NCI-H345 treated with DMSO at 0.1 percent for 48 hours (cell line): ENCODE measurements around the gene TXNRD1.
"Not testable (repeated sequence)": the region's sequence is repeated elsewhere in the genome, so short reads cannot be mapped to it uniquely, and the experiment has no call there.

Experiments used
- DNase-seq: peaks from one replicate; lab custom pipeline; 2025; ENCODE audit not compliant: unreplicated experiment; lab: John Stamatoyannopoulos, UW

Gene TXNRD1

DNA sequence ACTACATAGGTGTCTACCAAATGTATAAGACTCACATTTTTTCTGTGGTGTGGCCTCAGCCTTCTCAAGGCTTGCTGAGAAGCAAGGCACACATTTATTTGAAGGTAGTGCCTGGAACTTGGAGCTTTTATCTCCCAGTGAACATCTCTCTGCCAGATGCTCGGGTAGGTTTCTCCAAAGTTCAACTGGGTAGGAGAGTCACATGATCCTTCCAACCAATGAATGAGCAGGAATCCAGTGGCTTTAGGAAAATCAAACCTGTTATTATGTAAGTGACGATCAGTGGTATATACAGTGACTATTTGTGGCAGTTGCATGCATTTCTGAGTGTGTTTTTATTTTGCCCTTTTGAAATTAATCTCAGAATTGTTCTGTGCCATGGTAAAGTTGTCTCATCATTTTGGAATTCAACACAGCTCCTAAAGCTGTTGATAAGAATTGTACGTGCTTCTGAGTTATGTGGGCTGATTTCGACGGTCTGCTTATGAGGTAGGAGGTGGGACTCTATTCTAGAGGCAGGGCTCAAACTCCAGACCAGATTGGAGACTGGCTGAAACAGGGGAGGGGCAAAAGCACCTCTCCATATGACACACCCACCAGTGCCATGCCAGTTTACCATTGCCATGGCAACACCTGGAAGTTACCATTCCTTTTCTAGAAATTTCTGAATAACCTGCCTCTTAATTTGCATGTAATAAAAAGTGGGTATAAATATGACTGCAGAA is 145.6 kb downstream of the TXNRD1 start:
- DNase-seq: no peak

DNA sequence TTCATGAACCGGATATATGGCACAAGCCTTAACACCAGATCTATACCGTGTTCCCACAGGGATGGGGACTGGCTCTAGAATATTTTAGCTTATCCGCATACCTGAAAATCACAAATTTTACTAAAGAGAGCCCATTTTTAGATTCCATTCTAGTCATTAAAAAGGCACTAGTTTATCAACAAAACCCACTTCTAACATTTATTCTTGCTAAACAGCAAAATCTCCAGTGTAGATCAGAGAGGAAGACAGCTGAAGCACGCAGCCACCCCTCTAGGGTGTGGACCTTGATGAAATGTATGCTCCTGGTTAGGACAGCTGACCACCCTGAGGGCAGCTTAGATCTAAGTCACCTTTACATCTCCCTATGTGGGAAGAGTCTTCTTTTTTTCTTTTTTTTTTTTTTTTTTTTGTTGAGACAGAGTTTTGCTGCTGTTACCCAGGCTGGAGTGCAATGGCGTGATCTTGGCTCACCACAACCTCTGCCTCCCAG is 150.4 kb downstream of the TXNRD1 start:
- no peak for DNase-seq

DNA sequence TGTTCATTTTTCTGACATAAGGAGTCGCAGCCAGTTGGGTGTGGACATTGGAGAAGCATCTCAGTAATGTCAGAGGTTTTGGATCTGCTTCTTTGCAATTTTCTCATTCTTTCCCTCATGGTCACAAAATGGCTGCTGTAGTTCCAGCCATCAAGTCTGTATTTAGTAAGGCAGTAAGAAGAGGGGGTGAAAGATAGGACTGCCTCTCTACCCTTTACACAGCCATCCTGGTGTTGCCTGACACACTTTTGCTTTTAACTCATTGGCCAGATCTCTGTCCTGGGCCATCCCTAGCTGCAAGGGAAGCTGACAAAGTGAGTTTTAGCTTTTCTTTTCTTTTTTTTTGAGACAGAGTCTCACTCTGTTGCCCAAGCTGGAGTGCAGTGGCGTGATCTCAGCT is 154.1 kb downstream of the TXNRD1 start:
- no peak for DNase-seq

DNA sequence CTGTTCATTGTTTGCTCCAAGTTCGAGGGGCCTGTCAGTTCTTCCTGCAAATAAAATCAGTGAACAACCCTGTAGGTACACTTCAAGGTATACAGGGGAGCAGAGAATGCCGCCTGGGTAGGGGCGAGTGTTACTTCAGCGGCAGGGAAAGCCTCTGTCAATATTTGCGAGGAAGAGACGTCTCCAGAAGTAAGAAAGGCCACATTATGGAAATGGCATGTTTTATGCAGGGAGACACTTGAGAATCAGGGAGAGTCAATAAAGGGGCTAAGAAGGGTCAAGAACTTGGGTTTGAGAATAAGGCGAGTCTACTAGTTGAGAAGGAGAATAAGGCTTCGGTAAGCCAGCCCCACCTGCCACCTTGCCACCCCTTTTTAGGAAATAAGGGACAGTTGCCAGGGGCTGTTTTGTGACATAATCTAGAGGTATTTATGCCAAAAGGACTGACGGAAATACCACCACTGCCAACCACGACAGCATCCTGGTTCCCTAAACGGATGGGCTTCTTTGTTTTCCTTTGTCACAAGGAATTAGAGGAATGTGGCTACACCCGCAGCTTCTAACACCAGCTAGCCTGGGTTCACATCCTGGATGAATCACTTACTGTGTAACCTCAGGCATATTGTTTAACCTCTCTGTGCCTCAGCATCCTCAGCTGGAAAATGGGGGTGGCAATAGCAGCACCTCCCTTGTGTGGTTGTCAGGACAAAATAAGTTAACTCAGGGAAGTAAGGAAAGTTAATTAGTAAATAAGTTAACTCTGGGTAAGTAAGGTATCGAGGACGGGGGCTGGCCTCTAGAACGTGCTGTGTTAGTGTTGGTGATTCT is 155.7 kb downstream of the TXNRD1 start:
- DNase-seq: no peak

DNA sequence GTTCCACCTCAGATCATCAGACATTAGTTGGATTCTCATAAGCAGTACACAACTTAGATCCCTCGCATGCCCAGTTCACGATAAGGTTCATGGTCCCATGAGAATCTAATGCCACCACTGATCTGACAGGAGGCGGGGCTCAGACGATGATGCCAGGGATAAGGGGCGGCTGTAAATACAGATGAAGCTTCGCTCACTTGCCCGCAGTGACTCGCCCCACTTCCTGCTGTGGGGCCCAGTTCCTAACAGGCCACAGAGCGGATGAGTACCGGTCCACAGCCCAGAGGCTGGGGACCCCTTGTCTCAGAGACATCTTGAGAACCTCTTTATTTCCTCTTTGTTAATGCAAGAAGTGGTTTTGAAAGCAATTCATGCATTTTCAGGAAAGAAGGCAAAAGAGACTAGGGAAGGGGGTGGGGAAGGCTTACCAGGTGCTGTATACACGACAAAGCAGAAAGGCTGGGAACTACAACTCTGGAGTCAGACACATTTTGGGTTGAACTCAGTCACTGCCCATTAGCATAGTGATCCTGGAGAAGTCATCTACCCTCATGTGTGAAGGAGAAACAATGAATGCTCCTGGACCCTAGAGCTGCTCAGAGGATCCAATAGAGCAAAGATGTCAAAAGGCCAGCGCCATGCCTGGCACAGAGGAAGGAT is 156.6 kb downstream of the TXNRD1 start:
- no peak for DNase-seq

DNA sequence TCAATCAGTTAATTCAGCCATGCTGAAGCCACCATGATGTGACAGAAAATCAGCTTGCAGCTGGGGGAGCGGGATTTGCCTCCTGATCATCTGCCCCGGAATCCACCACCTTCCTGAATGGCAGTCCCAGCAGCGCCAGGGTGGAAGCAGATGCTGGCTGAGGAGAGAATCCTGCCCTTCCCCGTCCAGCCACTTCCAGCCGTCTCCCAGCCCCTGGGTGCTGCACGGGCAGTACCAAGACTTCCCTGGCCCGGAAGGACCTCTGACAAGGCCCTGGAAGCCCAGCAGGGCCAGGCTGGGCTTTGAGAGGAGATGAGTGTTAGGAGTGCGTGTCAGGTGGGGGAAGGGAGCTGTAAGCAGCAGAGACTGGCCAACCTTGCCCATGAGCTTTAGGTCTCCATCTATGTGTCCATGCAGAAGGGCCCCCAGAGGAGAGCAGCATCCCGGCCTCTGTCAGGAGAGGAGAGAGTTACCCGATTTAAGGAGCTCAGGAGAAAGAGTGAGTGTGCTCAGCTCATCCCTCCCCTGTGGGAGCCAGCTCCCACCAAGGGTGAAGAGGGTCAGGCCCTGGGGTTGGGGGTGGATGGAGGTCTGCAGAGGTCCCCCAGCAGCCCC is 157.2 kb downstream of the TXNRD1 start:
- no peak for DNase-seq

DNA sequence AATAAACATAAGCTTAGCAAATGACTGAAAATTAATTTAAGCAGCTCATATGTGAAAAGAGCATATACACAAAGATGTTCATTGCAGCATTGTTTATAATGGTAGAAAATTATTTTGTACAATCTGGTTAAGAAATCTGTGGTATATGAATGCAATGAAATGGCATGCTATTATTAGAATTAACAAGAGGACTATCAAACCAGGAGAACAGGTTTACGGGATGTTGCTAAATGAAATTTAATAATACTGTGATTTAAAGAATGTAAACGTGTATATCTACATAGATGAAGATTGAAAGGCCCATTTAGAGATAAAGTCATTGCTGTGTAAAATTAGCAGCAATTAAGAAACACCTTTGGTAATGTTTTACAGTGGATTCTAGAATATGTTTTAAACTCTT is 158.5 kb downstream of the TXNRD1 start:
- DNase-seq: no peak

DNA sequence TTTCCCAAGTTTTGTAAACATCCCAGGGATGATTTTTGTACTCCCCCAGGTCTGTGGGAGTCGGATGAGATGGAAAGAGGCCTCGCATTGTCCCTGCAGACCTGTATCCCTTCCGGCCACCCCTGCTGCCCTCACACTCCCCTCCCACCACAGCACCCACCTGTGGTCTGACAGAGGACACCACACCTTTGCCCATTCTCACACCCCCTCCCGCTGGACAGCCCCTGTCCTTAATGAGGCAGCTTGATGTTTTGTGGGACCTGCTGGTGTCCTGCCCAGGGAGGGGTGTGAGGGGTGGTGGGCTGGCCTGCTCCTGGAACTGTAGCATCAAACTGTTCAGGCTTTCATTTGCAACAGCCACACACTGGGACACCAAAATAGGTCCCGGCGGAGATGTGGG is 159.2 kb downstream of the TXNRD1 start:
- no peak for DNase-seq

DNA sequence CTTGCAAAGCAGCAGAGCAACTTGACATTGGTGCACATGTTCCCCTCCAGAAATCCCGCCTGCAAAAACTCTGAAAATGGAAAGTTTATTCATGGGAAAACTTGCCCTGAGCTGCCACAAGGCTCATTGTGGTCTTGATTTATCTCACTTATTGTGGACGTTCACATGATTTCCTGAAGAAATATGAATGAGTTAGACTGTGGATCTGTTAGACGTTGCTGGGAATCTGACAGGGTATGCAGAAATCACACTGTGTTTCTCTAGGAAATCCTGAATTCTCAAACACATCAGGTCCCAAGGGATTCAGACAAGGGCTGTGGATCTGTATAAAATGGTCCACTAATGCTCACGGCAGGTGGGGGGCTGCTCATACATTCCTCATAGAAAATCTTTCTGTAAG is 160.2 kb downstream of the TXNRD1 start:
- DNase-seq: no peak

DNA sequence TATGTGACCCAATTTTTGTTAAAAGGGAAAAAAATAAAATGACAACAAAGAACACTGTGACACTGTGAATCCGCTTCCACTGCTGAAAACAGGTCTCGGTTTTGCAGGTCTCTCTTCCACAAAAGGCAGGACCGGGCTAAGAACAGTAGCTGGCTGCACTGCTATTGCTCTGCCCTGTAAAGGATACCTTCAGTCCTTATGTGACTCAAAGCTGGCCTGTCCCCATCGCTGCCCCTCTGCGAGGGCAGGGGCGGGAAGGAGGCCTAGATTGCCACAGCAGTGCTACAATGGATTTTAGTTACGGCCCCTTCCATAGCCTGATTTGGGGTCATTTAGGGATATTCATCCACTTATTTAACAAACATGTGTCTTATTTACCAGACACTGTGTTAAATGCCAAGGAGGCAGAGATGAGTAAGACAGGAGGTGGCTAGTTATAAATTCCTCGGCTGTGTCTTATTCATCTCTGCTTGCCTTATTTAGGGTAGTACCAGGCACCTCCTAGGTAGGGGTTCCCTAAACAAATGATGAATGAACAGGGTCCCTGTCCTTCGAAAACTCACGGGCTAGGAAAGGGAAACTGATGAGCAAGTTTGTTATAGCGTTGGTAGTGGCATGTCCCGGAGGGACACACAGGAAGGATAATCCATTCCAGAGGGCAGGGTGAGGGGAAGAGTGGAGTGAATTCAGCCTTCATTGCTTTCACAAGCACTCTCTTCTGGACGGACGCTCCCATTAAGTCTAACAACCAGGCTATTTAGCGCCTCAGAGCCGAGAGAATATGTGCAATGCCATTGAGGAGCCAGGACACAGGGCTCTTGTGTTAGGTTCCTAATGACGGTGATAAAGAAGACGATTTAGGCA is 161.3 kb downstream of the TXNRD1 start:
- DNase-seq: no peak

DNA sequence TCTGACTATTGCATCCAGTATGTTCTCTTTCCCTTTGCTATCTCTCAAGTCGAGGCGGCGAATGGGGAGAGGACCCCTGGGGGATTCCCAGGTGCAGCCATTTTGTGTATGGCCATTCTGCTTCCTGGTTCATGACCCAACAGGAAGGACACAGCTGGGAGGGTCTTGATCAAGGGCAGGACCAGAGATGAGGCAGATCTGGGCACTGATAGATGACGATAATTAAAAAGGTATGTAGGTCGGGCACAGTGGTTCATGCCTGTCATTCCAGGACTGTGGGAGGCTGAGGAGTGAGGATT is 161.9 kb downstream of the TXNRD1 start:
- DNase-seq: no peak

DNA sequence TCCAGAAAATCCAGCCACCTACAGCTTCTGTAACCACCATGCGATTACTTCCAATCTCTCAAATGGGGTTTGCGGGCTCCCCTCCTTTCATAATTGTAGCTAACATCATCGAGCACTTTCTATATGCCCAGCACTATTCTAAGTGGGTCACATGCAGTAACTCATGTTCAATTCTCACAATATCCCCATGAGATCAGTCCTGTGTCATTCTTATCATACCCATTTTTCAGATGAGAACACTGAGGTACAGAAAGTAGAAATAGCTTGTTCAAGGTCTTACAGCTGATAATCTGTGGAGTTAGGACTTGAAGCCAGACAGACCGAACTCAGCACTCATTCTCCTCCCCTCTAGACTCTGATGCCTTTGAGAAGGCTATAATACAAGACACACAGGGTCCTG is 162.8 kb downstream of the TXNRD1 start:
- DNase-seq: no peak

DNA sequence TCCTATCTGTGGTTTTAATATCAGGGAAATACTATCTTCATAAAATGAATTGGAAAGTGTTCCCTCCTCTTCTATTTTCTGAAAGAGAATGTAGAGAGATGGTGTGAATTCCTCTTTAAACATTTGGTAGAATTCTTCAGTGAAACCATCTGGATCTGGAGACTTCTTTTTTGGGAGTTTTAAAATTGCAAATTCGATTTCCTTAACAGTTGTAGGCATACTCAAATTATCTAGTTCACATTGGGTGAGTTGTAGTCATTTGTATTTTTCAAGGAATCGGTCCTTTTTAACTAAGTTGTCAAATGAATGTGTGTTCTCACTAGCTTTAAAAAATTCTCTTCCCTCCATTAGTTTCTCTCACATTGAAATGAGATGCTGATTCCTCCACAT is 165.8 kb downstream of the TXNRD1 start:
- DNase-seq: no peak

DNA sequence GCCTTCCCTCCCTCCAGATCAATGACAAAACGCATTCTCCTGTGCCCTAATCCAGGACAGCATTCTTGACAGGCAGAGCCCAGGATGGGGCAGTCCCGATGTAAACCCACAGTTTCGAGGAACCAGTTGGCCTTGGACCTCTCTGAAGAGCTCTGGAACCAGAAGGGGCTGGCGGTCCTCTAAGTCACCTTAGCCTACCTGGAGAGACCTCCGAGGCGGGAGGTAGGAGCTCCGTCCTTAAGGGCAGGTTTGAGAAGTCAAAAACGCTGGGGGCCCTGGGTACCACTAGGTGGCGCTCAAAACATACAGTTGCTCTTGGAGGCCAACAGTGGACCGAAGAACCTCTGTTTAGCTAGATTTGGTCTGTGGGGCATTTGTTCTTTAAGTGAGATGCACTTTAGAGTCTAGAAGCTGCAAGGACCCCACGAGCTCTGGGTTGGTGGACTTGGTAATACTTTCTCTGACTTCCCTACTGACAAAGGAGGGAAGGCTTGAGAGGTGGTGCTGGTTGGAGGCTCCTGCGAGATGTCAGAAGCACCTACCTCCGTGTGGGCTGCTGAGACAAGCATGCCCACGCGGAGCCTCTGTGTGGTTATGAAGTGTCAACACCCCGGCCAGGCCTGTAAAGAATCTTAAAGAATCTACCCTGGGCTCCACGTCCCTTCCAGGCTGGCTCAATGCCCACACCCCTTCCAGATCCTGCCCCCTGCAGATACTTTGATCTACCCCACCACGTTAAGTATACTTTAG is 166.3 kb downstream of the TXNRD1 start:
- peak; percentile 78 for DNase-seq

DNA sequence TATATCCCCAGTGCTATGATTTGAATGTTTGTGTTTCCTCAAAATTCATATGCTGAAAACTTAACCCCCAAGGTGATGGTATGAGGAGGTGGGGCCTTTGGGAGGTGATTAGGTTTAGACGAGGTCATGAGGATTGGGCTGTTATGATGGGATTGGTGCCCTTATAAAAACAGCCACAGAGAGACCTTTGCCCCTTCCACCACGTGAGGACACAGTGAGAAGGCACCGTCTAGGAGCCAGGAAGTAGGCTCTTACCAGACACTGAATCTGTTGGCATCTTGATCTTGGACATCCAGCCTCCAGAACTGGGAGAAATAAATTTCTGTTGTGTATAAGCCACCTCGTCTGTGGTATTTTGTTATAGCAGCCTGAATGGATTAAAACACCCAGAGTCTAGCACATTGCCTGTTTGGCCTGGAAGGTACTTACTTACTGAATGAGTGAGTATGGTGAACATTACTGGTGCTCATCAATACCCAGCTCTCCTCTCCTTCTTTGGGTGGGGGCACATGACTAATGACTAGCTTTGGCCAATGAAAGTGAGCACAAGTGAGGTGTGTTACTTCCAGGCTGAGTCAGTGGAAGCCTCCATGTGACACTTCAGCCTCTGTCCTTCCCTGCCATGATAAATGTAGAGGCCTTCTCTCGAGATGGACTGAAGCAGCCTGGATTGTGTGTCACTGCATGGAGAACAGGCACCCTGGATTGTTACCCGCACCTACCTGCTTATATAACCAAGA is 168.7 kb downstream of the TXNRD1 start:
- no peak for DNase-seq

DNA sequence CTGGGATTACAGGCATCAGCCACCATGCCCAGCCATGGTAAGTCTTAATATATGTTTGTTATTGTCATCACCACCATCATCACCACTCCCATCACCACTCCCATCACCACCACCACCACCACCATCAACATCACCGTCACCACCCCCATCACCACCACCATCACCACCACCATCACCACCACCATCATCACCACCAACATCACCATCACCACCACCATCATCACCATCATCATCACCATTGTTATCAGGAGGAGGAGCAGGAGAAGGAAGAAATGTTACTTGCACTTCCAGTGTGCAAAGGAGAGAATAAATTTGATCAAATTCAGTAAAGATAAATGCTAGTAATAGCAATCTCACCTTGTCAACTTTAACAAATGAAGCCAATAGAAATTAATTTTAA is 169.9 kb downstream of the TXNRD1 start:
- no peak for DNase-seq

DNA sequence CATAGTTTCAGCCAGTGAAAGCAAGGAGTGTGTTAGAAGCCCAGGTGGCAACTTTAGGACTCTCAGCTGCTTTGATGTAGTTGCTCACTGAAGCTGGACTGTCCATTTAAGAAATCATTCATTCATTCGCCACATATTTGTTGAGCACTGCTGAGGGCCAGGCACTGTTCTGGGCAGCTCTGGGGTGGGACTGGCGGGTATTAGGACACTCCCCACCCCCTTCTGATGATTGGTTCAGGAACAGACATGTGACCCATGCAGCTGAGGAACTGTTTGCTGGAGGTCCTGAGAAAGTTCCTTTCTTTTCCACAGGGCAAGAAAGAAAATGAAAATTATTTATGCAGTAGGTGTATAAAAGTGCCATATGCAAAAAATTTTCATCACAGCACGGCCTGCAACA is 170.9 kb downstream of the TXNRD1 start:
- DNase-seq: no peak

DNA sequence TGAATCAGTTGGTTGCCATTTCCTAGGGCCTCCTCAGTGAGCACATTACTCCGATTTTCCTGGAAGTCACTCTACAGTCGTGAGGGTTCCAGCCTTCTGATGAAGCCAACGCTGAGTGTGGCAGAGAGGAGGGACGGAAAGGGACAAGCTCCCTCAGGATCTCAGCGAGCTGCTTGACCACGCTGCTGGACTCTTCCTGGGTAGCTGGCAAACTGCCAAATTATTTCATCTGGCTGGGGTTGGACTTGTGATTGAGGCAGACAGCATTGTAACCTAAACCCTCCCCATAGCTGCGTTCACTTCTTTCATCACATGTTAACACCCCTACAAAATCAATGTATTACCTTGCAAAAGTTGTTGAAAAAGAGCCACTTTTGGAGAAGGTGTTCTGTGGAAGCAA is 171.6 kb downstream of the TXNRD1 start:
- no peak for DNase-seq

DNA sequence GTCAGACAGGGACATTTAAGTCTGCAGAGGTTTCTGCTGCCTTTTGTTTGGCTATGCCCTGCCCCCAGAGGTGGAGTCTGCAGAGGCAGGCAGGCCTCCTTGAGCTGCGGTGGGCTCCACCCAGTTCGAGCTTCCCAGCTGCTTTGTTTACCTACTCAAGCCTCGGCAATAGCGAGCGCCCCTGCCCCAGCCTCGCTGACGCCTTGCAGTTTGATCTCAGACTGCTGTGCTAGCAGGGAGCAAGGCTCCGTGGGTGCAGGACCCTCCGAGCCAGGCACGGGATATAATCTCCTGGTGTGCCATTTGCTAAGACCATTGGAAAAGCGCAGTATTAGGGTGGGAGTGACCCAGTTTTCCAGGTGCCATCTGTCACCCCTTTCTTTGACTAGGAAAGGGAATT is 178.5 kb downstream of the TXNRD1 start:
- DNase-seq: not testable (repeated sequence)
